CD4-positive, alpha-beta T cell treated with Interleukin-15 for 4 hours (primary cell): ENCODE results near the gene AKT2.
"Not testable (repeated sequence)": the region's sequence is repeated elsewhere in the genome, so short reads cannot be mapped to it uniquely, and the experiment has no call there.

Experiments
- DNase-seq: peaks from one replicate; pipeline ENCODE4 v3.0.0-alpha.2; 2020; ENCODE audit warnings: low spot score

The AKT2 gene

DNA sequence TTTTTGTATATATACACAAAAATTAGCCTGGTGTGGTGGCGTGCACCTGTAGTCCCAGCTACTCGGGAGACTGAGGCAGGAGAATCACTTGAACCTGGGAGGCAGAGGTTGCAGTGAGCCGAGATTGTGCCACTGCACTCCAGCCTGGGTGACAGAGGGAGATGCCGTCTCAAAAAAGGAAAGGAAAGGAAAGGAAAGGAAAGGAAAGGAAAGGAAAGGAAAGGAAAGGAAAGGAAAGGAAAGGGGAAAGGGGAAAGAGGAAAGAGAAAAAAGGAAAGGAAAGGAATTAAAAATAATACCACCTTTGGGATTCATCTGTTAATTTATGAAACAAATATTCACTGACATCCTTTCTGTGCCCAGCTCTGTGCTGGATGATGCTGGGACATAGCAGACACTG, 66.1 kb downstream of the AKT2 start:
- not testable (repeated sequence) for DNase-seq

DNA sequence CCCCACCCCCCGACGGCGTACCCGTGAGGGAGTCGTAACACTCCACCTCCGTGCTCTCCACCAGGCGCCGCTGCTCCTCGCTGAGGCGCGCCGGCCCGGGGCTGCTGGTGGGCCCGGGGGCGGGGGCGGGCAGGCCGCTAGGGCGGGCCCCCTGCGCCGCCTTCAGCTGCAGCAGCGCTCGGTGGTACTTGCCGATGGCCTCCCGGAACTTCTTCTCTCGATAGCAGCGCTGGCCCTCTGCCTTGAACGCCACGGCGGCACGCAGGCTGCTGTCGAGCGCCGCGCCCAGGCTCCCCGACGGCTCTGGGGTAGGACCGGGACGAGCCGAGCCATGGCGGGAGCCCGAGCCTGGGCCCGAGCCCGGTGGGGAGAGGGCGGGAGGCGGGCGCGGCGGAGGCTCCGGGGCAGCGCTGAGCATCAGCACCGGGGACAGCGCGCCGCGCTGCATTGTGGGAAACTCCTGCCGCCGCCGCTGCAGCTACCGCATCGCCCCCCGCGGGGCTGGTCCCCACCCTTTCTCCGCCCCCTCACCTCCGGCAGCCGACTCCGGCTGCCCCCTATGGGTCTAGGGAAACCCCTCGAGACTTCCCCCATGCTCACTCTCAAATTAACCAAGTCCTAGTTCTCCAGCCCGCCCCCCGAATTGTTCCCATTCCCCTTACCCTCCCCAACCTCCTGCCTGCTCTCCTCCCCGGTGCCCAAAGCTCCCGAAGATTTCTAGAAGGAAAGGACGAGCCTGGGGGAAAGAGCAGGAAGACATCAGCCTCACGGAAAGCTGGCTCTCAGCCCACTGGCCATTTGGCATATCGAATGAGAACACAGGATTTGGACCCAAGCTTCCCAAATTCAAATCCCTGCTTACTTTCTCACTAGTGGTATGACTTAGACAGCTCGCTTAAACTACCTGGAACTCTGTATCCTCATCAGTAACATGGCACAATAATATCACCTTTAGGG, 66.9 kb downstream of the AKT2 start, which contains the start of gene TTC9B:
Gene TTC9B, minus strand, starts transcription at position 451 of the 957 bp plus-strand sequence. Its CDS starts 3 bp downstream, at position 448.
- DNase-seq: no peak

DNA sequence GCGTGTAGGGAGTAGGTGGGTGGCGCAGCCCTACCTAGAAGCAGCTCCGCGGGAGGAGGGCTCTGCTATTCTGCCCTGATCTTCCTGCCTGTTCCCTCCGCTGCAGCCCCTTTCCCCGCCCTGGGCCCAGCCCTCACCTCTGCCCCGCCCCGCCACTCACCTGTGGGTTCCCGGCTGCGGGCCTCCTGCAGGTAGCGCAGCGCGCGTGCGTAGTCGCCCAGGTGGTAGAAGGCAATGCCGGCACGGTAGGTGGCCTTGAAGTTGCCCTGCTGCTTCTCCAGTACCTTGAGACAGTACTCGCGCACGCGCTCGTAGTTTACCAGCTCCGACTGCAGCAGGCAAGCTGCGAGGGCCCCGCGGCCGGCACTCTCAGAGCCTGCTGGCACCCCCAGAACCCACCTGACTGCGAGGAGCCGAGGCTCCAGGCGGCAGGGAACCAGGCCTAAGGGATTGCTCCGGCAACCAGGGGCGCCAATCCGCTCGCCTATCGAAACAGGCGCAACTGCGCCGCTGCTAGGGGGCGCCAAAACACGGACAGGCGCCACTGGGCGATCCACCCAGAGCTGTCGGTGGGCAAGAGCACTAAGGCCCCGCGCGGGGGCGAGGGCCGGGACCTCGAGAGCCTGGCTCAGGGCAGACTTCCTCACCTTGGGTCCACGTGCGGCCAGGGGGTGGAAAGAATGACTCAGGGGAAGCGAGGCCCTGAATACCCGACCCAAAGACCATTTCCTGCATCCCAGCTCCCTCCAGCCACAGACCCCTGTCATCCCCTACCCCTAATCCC, 67.9 kb downstream of the AKT2 start:
- DNase-seq: no peak

DNA sequence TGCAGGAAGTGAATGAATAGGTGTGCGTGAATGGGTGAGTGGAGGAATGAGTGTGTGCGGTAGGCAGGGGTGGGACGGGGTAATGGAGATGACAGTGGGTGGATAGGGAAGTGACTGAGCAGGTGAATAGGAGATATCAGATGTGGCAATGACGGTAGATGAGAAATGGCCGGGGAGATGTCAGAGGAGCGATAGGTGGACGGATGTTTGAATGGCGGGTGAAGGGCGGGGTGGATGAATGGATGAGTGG, 68.4 kb downstream of the AKT2 start:
- DNase-seq: no peak

DNA sequence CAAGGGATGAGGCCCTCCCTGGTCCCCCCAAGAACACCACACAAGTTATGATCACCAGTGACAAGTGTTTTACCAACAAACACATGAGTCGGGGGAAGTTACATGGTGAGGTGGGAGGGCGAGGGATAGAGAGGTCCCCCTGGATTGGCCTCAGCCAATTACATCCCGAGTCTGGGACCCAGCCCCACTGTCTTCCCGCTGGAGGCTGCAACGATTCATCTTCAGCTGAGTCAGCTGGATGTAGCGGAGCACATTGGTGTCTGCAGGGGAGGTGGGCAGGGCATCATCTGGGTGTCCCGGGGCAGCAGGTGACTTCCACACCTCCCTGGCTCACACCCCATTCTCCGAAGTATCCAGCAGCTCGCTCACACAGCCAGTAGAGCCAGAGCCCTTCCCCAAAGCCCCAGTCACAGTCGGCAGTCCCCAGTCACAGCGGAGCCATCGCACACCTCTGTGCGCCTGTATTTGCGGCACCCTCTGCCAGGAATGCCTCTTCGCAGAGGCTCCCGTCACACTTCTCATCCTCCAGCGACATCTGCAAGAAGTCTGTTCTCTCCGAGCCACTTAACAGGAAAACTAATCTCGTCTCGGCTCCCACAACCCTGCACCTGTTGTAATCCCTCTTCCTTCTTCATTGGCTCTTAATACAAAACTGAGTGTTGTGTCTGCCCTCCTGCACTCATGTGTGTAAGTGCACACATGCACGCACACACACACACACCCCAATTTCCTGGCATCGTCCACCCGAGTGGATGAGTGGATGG, 69.0 kb downstream of the AKT2 start:
- DNase-seq: no peak

DNA sequence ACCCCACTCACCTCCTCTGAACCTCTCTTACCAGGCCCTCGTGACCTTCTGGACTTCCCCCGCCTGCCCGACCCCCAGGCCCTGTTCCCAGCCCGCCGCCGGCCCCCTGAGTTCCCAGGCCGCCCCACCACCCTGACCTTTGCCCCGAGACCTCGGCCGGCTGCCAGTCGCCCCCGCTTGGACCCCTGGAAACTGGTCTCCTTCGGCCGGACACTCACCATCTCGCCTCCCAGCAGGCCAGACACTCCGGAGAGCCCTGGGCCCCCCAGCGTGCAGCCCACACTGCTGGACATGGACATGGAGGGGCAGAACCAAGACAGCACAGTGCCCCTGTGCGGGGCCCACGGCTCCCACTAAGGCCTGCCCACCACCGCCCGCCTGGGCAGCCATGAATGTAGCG, 70.2 kb downstream of the AKT2 start:
- no peak for DNase-seq

DNA sequence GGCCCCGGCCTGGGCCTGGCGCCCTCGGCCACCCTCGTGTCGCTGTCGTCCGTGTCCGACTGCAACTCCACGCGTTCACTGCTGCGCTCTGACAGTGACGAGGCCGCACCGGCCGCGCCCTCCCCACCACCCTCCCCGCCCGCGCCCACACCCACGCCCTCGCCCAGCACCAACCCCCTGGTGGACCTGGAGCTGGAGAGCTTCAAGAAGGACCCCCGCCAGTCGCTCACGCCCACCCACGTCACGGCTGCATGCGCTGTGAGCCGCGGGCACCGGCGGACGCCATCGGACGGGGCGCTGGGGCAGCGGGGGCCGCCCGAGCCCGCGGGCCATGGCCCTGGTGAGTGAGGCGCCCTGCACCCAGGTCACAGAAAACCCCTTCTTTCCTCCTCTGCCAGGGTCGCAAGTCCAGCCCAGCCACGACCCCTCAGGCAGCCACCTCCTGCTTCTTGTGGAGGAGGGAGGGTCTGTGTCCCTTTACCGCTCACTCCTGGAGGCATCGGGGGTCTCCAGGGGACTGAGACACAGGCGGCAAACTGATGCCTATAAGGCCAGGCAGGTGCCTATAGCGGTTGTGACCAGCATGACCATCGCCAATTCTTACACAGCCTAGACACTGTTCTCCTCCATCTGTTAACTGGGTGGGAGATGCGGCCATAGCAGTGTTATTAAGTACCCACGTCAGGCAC, 71.1 kb downstream of the AKT2 start:
- DNase-seq: no peak

DNA sequence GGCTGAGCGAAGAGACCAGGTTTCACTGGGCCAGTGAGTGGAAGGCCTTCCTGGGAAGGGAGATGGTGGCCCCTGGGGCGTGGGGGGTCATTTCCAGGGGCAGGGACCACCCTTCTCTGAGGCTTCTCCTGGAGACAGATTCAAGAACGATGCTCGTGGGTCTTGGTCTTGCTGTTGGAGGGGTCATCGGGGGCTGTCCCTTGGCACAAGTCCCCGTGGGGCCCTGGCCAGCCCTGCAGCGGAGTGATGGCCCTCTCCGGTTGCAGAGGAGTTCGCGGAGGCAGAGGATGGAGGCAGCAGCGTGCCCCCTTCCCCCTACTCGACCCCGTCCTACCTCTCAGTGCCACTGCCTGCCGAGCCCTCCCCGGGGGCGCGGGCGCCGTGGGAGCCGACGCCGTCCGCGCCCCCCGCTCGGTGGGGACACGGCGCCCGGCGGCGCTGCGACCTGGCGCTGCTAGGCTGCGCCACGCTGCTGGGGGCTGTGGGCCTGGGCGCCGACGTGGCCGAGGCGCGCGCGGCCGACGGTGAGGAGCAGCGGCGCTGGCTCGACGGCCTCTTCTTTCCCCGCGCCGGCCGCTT, 71.8 kb downstream of the AKT2 start:
- no peak for DNase-seq

DNA sequence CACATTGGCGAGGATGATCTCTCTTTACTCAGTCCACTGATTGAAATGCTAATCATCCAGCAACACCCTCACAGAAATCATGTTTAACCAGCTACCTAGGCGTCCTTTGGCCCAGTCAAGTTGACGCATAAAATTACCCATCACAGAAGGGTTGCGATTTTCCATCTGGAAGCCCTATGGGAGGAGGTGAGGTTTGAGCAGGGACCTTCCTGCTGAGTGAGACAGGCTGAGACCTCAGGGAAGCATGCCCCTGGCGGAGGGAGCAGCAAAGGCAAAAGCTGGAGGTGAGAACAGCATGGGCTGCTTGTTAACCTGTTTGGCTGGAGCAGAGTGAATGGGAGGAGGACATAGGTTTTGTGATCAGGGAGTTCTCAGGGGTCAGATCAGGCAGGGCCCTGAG, 74.3 kb downstream of the AKT2 start:
- DNase-seq: no peak

DNA sequence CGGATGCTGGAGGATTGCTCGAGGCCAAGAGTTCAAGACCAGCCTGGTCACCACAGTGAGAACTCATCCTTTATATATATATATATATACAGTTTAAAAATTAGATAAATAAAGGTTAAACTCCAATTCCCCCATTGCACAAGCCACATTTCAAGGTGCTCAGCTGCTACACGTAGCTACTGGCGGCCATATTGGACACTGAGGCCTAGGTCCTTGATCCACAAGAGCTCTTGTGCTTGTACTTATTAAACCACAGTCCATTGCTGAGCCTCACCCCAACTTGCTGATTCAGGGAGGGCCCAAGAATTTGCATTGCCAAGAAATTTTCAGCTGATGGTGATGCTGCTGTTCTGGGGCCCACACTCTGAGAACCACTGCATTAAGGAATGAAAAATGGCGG, 76.5 kb downstream of the AKT2 start:
- no peak for DNase-seq

DNA sequence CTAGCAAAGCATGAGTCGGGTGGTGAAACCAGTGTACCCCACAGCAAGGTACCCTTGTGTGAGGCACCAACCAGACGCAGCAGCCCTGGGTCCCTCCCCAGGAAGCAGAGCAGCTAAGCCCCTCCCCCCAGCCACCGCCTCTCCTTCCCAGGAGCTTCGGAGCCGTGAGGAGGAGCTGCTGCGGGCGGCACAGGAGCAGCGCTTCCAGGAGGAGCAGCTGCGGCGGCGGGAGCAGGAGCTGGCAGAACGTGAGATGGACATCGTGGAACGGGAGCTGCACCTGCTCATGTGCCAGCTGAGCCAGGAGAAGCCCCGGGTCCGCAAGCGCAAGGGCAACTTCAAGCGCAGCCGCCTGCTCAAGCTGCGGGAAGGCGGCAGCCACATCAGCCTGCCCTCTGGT, 79.4 kb downstream of the AKT2 start:
- DNase-seq: no peak

DNA sequence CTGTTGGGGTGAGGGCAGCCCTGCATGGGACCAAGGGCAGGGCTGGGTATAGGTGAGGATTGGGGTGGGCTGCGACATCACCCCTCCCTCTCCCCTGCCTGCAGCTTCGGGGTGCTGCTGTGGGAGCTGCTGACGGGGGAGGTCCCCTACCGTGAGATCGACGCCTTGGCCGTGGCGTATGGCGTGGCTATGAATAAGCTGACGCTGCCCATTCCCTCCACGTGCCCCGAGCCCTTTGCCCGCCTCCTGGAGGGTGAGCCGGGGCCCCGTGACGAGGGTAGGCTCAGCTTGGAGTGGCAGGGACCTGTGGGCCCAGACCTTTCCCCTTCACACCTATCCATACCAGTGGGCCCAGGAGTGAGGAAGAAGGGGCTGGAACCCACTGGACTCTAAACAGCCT, 80.8 kb downstream of the AKT2 start:
- DNase-seq: no peak

DNA sequence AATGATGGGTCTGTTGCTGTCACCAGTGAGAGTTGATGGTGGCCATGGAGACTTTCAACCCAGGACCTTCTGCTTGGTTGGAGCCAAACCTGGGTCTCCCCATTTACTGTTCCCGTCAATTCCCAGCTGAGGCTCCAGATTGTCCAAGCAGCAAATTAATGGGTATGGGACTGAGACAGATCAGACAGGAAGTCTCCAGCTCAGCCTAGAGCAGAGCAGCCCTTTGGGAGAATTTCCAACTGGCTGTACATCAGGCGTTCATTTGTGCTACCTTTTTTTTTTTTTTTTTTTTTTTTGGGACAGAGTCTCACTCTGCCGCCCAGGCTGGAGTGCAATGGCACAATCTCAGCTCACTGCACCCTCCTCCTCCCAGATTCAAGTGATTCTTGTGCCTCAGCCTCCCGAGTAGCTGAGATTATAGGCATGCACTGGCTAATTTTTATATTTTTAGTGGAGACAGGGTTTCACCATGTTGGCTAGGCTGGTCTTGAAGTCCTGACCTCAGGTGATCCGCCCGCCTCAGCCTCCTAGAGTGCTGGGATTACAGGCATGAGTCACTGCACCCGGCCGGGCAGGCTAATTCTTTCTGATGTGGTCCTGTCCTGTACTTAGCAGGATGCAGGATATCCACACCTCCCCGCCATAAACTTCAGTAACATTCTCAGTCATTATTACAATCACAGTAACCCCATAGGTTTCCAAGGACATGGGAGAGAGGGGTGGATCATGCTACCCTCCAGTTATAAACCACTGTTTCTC, 84.6 kb downstream of the AKT2 start:
- no peak for DNase-seq

DNA sequence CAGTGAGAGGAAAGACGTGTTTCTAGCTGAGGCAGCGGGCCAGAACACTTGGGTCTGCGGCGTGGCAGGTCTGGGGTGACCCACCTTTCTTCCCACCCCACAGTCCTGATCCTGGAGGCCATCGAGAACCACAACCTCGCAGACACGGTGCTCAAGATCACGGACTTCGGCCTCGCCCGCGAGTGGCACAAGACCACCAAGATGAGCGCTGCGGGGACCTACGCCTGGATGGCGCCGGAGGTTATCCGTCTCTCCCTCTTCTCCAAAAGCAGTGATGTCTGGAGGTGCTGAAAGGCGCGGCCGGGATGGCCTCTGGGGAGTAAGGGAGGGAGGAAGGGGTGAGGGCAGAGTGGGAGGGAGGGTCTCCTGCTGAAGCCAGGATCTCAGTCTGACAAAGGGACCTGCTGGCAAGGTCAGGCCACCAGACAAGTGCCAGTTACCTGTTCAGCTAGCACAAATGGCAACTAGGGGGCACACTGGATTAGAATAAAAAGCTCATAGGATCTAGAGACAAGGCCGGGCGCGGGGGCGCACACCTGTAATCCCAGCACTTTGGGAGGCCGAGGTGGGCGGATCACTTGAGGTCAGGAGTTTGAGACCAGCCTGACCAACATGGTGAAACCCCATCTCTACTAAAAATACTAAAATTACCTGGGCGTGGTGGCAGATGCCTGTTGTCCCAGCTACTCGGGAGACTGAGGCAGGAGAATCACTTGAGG, 86.7 kb downstream of the AKT2 start:
- DNase-seq: no peak

DNA sequence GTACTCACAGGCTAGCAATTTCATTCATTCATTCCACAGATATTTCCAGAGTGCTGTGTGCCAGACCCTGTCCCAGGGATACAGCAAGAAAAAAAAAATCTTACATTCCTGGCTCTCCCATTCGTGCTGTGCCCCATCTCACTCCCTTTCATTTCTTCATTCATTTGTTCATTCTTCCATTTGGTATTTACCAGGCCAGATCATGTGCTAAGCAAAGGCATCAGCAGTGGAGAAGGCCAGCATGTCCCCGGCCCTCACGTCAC, 91.6 kb downstream of the AKT2 start:
- no peak for DNase-seq

DNA sequence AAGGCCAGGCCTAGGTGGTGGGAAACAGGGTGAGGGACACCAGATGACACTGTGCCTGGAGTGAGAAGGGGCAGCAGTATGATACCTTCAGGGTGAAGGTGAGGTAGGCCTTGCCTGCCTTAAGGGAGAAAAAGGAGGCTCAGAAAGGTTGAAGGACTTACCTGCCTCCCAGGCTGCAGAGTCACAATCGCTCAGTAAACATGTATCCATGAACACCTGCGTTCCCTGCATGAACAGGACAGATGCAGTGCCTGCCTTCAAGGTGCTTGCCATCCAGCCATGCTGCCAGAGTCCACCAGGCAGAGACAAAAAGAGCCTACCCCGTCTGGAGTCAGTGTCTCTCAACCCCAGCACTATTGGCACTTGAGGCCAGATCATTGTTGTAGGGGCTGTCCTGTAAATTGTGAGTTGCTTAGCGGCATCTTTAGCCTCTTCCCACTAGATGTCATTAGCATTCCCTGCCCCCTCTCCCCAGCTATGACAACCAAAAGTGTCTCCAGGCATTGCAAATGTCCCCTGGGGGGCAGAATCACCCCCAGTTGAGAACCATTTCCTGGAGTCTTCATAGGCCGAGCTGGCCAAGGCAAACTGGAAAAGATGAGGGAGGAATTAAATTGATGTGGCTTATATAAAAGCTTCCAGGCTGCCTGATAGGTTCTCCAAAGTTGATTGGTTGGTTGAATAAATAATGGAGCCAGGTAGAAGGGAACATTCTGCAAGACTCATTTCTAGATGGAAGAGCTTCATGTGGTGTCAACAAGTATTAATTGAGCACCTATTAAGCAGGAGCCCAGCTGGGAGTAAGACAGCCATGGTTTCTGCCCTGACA, 92.2 kb downstream of the AKT2 start:
- DNase-seq: no peak

DNA sequence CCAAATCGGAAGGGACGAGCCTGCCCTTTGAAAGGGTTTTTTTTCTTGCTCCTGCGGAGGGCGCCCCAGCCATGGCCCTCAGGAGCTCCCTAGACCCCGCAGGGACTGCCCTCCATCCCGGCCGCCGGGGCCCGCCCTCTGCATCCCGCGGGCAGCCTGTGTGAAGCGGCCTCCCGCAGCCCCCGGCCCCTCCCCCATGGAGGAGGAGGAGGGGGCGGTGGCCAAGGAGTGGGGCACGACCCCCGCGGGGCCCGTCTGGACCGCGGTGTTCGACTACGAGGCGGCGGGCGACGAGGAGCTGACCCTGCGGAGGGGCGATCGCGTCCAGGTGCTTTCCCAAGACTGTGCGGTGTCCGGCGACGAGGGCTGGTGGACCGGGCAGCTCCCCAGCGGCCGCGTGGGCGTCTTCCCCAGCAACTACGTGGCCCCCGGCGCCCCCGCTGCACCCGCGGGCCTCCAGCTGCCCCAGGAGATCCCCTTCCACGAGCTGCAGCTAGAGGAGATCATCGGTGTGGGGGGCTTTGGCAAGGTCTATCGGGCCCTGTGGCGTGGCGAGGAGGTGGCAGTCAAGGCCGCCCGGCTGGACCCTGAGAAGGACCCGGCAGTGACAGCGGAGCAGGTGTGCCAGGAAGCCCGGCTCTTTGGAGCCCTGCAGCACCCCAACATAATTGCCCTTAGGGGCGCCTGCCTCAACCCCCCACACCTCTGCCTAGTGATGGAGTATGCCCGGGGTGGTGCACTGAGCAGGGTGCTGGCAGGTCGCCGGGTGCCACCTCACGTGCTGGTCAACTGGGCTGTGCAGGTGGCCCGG, 93.1 kb downstream of the AKT2 start:
- no peak for DNase-seq

DNA sequence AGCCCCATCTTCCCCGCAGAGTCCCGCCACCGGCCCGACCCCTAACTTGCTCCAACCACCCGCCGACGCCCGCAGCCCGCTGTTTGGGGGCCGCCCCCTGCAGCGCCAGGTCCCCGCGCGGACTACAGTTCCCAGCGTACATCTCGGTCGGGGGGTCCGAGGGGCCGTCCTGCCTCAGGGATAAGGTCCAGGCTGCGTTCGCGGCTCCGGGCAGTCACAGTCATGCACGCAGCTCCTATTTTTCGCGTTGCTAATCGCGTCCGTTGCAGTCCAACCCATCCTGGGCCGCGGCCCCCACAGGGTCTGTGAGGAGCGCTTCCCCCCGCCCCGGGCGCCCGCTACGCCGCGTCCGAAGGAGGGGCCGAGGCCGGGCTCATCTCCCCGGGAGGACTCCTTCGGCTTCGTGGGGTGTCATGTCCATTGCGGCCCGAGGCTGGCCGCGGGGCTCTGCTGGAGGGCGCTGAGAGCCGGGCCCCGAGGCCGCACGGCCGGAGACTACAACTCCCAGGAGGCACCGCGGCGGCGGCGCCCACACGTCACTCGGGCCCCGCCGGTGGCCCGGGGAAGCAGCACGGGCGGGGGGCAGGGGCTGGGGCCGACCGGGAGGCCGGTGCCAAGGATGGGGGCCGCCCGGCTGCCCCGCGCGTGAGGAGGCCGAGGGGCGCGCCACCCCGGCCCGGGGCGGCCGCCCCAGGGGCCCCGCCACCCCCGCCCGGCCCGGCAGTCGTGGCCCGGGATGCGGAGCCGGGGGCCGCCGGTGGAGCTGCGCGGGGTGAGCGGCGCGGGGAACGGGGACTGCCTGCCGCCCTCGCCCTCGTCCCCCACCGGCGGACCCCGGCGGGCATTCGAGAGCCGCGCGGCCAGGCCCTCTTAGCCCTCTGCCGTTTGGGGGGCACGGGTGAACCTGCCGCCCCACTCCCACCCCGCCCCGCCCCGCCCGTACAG, 94.0 kb downstream of the AKT2 start, which contains the start of gene MAP3K10:
Gene MAP3K10, plus strand, starts transcription at position 536 of the 945 bp plus-strand sequence. CDS start 606 bp downstream, outside the sequence.
- peak; percentile 67 for DNase-seq
